ENCODE measurements around the gene PPP5C.
A peak's percentile ranks its signal among the peaks of the same experiment; 100 is the strongest.

PPP5C gene

GRCh38 chr19:46404055-46404752, 57.3 kb downstream of the PPP5C start:
- DNase-seq, result peak in 1 of 2 donors; percentile 65
- Histone ChIP-seq H2BK12ac (ENCODE audit: low read length) (no peak overlapping the region), H3K23ac (ENCODE audit: low read length) (no peak overlapping the region)

DNA sequence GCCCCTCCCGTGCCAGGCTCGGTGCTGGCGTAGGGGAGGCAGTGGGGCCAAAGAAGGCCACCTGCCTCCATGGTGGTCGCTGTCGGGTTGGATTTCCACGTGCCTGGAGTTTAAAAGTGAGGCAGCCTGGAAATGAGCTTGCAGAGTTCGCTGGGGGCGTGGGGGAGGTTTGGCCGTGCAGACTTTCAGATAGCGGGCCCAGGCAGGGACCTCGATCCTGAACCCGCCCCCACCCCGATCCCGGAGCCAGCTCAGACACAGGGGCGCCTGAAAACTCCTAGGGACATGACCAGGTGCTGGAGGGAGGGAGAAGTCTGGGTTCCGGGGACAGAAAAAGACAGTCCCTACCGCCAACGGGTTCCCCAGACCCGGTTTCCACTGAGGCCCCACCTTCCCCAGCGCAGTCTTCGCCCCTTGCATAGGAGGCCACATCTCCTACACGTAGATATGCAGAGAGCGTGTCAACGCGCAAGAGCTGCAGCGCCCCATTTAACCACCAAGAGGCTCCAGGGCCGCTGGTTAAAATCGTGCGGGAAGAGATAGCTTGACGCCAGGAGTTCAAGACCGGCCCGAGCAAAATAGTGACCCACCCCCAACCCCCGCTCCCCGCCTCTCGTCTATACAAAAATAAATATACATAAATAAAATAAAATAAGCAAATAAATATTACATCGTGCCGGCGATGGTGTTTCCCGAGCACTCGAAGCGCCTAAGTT, 58.0 kb downstream of the PPP5C start:
- H2AFZ ChIP-seq (ENCODE audit: insufficient read depth, low read length, poor library complexity), result peak overlapping the region; percentile 41
- H3K14ac ChIP-seq (ENCODE audit: low read length), result peak overlapping the region; percentile 62
- H3K9ac ChIP-seq (ENCODE audit: low read length), result no peak overlapping the region
- H3K27ac ChIP-seq (ENCODE audit: low read depth, low read length), result no peak overlapping the region
- peaks cover 18 to 22% of the 10 kb centered on the region in 2 experiments for H3K4me1 ChIP-seq (ENCODE audit: control insufficient read depth in 1 of 2, insufficient read depth in 2 of 2, low read length in 2 of 2)
- no peaks in the 10 kb centered on the region for H3K9me3 ChIP-seq (ENCODE audit: insufficient read depth, low read depth, low read length)
- H3K23ac ChIP-seq (ENCODE audit: low read length), result no peak overlapping the region
- H2BK5ac ChIP-seq (ENCODE audit: low read depth, low read length, poor library complexity), result no peak overlapping the region
- H3K27me3 ChIP-seq (ENCODE audit: insufficient read depth, low read length), result no peaks in the 10 kb centered on the region
- no peak overlapping the region for H2AK5ac ChIP-seq (ENCODE audit: low read length)
- DNase-seq, result peak in 1 of 2 donors; percentile 6
- H3K4ac ChIP-seq (ENCODE audit: low read depth, low read length), result peak overlapping the region; percentile 8
- no peaks in the 10 kb centered on the region for H3K79me2 ChIP-seq (ENCODE audit: control insufficient read depth, insufficient read depth, low read length, poor library complexity)
- peak overlapping the region; percentile 1 for H2BK120ac ChIP-seq (ENCODE audit: insufficient read depth, low read length, poor library complexity)
- WGBS (ENCODE audit: extremely low coverage, insufficient coverage, insufficient read length), result no CpG with 5 or more reads among the region's 41 CpGs
- no peaks in the 10 kb centered on the region for H3K36me3 ChIP-seq (ENCODE audit: control insufficient read depth in 1 of 2, insufficient read depth in 2 of 2, low read length in 2 of 2)
- H3K4me3 ChIP-seq (ENCODE audit: low read depth, low read length), result peak overlapping the region; percentile 38
- peak overlapping the region; percentile 88 for H3K4me2 ChIP-seq (ENCODE audit: low read length)
- peak overlapping the region; percentile 61 for H4K12ac ChIP-seq (ENCODE audit: low read depth, low read length)
- peak overlapping the region; percentile 67 for H4K91ac ChIP-seq (ENCODE audit: low read depth, low read length)
- no peak overlapping the region for H2BK12ac ChIP-seq (ENCODE audit: low read length)
- peaks cover 8% of the 10 kb centered on the region for H3K79me1 ChIP-seq (ENCODE audit: low read length)
- peak overlapping the region; percentile 81 for H4K8ac ChIP-seq (ENCODE audit: low read depth, low read length)
- H3K18ac ChIP-seq (ENCODE audit: low read length), result no peak overlapping the region

More at GRCh38 chr19:46404055-46404752, 57.3 kb downstream of the PPP5C start:
- no CpG with 5 or more reads among the region's 36 CpGs for WGBS (ENCODE audit: extremely low coverage, insufficient coverage, insufficient read length)
- Histone ChIP-seq H3K79me2 (ENCODE audit: control insufficient read depth, insufficient read depth, low read length, poor library complexity) (no peaks in the 10 kb centered on the region), H3K27ac (ENCODE audit: low read depth, low read length) (no peak overlapping the region), H3K4me1 (ENCODE audit: control insufficient read depth in 1 of 2, insufficient read depth in 2 of 2, low read length in 2 of 2) (peaks cover 17 to 20% of the 10 kb centered on the region in 2 experiments), H4K8ac (ENCODE audit: low read depth, low read length) (peak overlapping the region; percentile 81), H3K14ac (ENCODE audit: low read length) (peak overlapping the region; percentile 62), H4K91ac (ENCODE audit: low read depth, low read length) (peak overlapping the region; percentile 67), H3K9ac (ENCODE audit: low read length) (peak overlapping the region; percentile 17), H3K36me3 (ENCODE audit: control insufficient read depth in 1 of 2, insufficient read depth in 2 of 2, low read length in 2 of 2) (no peaks in the 10 kb centered on the region), H3K4me2 (ENCODE audit: low read length) (peak overlapping the region; percentile 88), H3K18ac (ENCODE audit: low read length) (peak overlapping the region; percentile 48), H4K12ac (ENCODE audit: low read depth, low read length) (peak overlapping the region; percentile 61), H3K9me3 (ENCODE audit: insufficient read depth, low read depth, low read length) (no peaks in the 10 kb centered on the region), H2AK5ac (ENCODE audit: low read length) (no peak overlapping the region), H3K4me3 (ENCODE audit: low read depth, low read length) (peak overlapping the region; percentile 38), H2BK5ac (ENCODE audit: low read depth, low read length, poor library complexity) (no peak overlapping the region), H3K79me1 (ENCODE audit: low read length) (peaks cover 8% of the 10 kb centered on the region), H3K4ac (ENCODE audit: low read depth, low read length) (peak overlapping the region; percentile 8), H2BK120ac (ENCODE audit: insufficient read depth, low read length, poor library complexity) (peak overlapping the region; percentile 1), H3K27me3 (ENCODE audit: insufficient read depth, low read length) (no peaks in the 10 kb centered on the region), H2AFZ (ENCODE audit: insufficient read depth, low read length, poor library complexity) (peak overlapping the region; percentile 41)

GRCh38 chr19:46406976-46407375, 60.1 kb downstream of the PPP5C start:
- WGBS (ENCODE audit: extremely low coverage, insufficient coverage, insufficient read length), result no CpG with 5 or more reads among the region's 6 CpGs
- Histone ChIP-seq H3K4ac (ENCODE audit: low read depth, low read length) (no peak overlapping the region), H2BK12ac (ENCODE audit: low read length) (no peak overlapping the region), H3K27me3 (ENCODE audit: insufficient read depth, low read length) (no peaks in the 10 kb centered on the region), H3K9me3 (ENCODE audit: insufficient read depth, low read depth, low read length) (no peaks in the 10 kb centered on the region), H2AFZ (ENCODE audit: insufficient read depth, low read length, poor library complexity) (no peak overlapping the region), H4K8ac (ENCODE audit: low read depth, low read length) (no peak overlapping the region), H3K14ac (ENCODE audit: low read length) (no peak overlapping the region), H3K18ac (ENCODE audit: low read length) (no peak overlapping the region), H2AK5ac (ENCODE audit: low read length) (no peak overlapping the region), H3K23ac (ENCODE audit: low read length) (no peak overlapping the region), H3K4me2 (ENCODE audit: low read length) (no peak overlapping the region), H3K79me1 (ENCODE audit: low read length) (peaks cover 8% of the 10 kb centered on the region), H2BK120ac (ENCODE audit: insufficient read depth, low read length, poor library complexity) (no peak overlapping the region), H2BK5ac (ENCODE audit: low read depth, low read length, poor library complexity) (no peak overlapping the region), H3K4me1 (ENCODE audit: control insufficient read depth in 1 of 2, insufficient read depth in 2 of 2, low read length in 2 of 2) (peaks cover 28 to 33% of the 10 kb centered on the region in 2 experiments), H4K12ac (ENCODE audit: low read depth, low read length) (no peak overlapping the region), H3K36me3 (ENCODE audit: control insufficient read depth in 1 of 2, insufficient read depth in 2 of 2, low read length in 2 of 2) (peaks cover 0 to 4% of the 10 kb centered on the region in 2 experiments), H3K4me3 (ENCODE audit: low read depth, low read length) (no peak overlapping the region), H4K91ac (ENCODE audit: low read depth, low read length) (no peak overlapping the region), H3K79me2 (ENCODE audit: control insufficient read depth, insufficient read depth, low read length, poor library complexity) (peaks cover 4% of the 10 kb centered on the region), H3K9ac (ENCODE audit: low read length) (no peak overlapping the region), H3K27ac (ENCODE audit: low read depth, low read length) (no peak overlapping the region)
- no peak for DNase-seq

DNA sequence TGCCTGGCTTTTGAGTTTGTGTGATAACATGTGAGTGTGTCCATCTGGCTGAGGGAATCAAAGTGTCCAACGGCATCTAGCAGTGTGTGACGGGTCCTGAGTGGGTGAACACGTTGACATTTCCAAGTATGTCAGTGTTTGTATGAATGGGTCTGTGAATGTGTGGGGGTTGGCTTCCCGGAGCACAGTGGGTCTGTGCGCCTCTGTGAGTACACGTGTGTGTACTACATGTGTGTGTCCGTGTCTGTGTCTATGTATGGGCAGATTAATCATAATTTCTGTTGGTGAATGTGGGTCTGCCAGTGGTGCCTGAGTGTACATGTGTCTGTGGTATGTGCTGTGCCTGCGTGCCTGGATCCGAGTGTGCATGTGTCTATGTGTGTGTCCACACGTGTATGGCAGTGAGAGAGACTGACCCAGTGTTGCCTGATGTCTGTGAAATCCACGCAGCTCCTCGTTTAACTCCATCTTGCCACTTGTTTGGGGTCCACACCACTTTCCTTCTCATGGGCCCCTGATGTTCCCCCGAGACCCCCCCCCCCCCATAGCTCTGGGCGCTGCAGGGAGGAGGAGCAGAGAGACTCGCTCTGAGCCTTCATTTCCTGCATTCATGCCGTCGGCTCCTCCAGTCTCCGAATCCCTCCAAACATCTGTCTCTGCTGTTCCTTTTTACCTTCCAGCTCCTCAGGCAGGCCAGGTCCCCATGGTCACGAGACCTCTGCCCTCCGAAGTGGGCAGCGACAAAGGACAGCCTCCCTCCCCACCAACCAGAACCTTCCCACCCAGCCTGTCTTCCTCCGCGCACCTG, 61.2 kb downstream of the PPP5C start:
- H3K14ac ChIP-seq (ENCODE audit: low read length), result no peak overlapping the region
- H2AFZ ChIP-seq (ENCODE audit: insufficient read depth, low read length, poor library complexity), result no peak overlapping the region
- no peak overlapping the region for H3K4ac ChIP-seq (ENCODE audit: low read depth, low read length)
- no peaks in the 10 kb centered on the region for H3K27me3 ChIP-seq (ENCODE audit: insufficient read depth, low read length)
- peak overlapping the region; percentile 12 for H4K8ac ChIP-seq (ENCODE audit: low read depth, low read length)
- no peak overlapping the region for H2BK120ac ChIP-seq (ENCODE audit: insufficient read depth, low read length, poor library complexity)
- H3K79me1 ChIP-seq (ENCODE audit: low read length), result peaks cover 18% of the 10 kb centered on the region
- H2BK12ac ChIP-seq (ENCODE audit: low read length), result no peak overlapping the region
- no peak overlapping the region for H3K9ac ChIP-seq (ENCODE audit: low read length)
- H4K12ac ChIP-seq (ENCODE audit: low read depth, low read length), result no peak overlapping the region
- H3K27ac ChIP-seq (ENCODE audit: low read depth, low read length), result no peak overlapping the region
- peak overlapping the region; percentile 16 for H3K4me2 ChIP-seq (ENCODE audit: low read length)
- peaks cover 15% of the 10 kb centered on the region for H3K79me2 ChIP-seq (ENCODE audit: control insufficient read depth, insufficient read depth, low read length, poor library complexity)
- H3K36me3 ChIP-seq (ENCODE audit: control insufficient read depth in 1 of 2, insufficient read depth in 2 of 2, low read length in 2 of 2), result peaks cover 0 to 4% of the 10 kb centered on the region in 2 experiments
- DNase-seq, result no peak
- H3K4me1 ChIP-seq (ENCODE audit: control insufficient read depth in 1 of 2, insufficient read depth in 2 of 2, low read length in 2 of 2), result peaks cover 30 to 38% of the 10 kb centered on the region in 2 experiments
- no peak overlapping the region for H3K23ac ChIP-seq (ENCODE audit: low read length)
- H3K18ac ChIP-seq (ENCODE audit: low read length), result peak overlapping the region; percentile 37
- no peak overlapping the region for H2BK5ac ChIP-seq (ENCODE audit: low read depth, low read length, poor library complexity)
- WGBS (ENCODE audit: extremely low coverage, insufficient coverage, insufficient read length), result no CpG with 5 or more reads among the region's 23 CpGs
- H3K4me3 ChIP-seq (ENCODE audit: low read depth, low read length), result no peak overlapping the region
- H4K91ac ChIP-seq (ENCODE audit: low read depth, low read length), result no peak overlapping the region
- no peaks in the 10 kb centered on the region for H3K9me3 ChIP-seq (ENCODE audit: insufficient read depth, low read depth, low read length)
- H2AK5ac ChIP-seq (ENCODE audit: low read length), result no peak overlapping the region
